Activated CD4-positive, CD25-positive, alpha-beta regulatory T cell treated with anti-CD3 and anti-CD28 coated beads, Interleukin-2, amount 50 U/mL, for 16 hours (primary cell): ENCODE results near the gene ECI1.

Source experiments
- DNase-seq: peaks from one replicate; pipeline ENCODE4 v3.0.0-alpha.2; 2020; ENCODE audit warnings: low read depth, low spot score

Gene ECI1

GRCh38 chr16:2233872-2234812, 17.2 kb downstream of the ECI1 start:
- DNase-seq = no peak

GRCh38 chr16:2233046-2233775, 18.2 kb downstream of the ECI1 start:
- DNase-seq = no peak

GRCh38 chr16:2232094-2232990, 19.0 kb downstream of the ECI1 start:
- DNase-seq = no peak

GRCh38 chr16:2231016-2231931, 20.1 kb downstream of the ECI1 start:
- DNase-seq = no peak

GRCh38 chr16:2230376-2230775, 21.0 kb downstream of the ECI1 start:
- DNase-seq = no peak

- DNase-seq = no peak
Measured at GRCh38 chr16:2229632-2230250, 21.6 kb downstream of the ECI1 start.

- no peak for DNase-seq
Measured at GRCh38 chr16:2229091-2229490, 22.3 kb downstream of the ECI1 start.

- no peak for DNase-seq
Measured at GRCh38 chr16:2228161-2228824, 23.1 kb downstream of the ECI1 start.

GRCh38 chr16:2226918-2227317, 24.5 kb downstream of the ECI1 start:
- DNase-seq = no peak

- no peak for DNase-seq
Measured at GRCh38 chr16:2226245-2226793, 25.1 kb downstream of the ECI1 start.

- no peak for DNase-seq
Measured at GRCh38 chr16:2223942-2224486, 27.4 kb downstream of the ECI1 start.

- DNase-seq = peak; percentile 97
Measured at GRCh38 chr16:2223221-2223941, 28.0 kb downstream of the ECI1 start, which contains the start of gene E4F1. E4F1 (plus strand) TSS chr16:2223591; CDS start chr16:2223614, 23 bp downstream.

- no peak for DNase-seq
Measured at GRCh38 chr16:2216330-2216729, 35.1 kb downstream of the ECI1 start.

GRCh38 chr16:2214719-2214968, 36.7 kb downstream of the ECI1 start, which contains the start of gene PGP:
PGP (minus strand) TSS chr16:2214840; CDS start chr16:2214777, 63 bp downstream.
- DNase-seq = no peak

- DNase-seq = no peak
Measured at GRCh38 chr16:2213817-2214718, 37.3 kb downstream of the ECI1 start.

- DNase-seq = no peak
Measured at GRCh38 chr16:2212362-2213324, 38.7 kb downstream of the ECI1 start.
